ENCODE results near the gene TUBE1. TPM values are rescaled to one million over a fixed set of nuclear protein-coding genes. Genes with fewer than 3 reads are reported as not detected.
"Not testable (repeated sequence)": the region's sequence is repeated elsewhere in the genome, so short reads cannot be mapped to it uniquely, and the experiment has no call there.

The TUBE1 gene
- total RNA-seq, 1 experiment from 2014 or later = 42.5 TPM

DNA sequence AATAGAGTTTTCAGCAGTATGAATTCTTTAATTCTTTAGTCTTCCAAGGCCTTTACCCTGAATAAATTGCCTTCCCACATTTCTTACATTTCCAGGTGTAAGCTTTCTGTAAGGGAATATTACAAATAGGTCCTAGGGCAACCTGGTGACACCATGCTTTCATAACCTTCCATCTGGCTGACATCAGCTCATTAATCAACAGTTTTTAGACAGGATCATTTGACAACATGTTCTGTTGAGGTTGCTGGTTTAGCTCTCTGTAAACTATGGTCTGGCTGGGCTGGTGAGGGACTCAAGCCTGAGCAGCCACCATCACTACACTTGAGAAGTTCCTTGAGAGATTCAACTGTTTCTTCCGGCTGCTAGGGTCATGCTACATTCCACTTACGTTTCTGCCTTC is 19.3 kb upstream of the TUBE1 start:
- DNase-seq (ENCODE audit: low read depth, low spot score) = no peak
- H3K79me2 ChIP-seq (ENCODE audit: insufficient read depth, low read length) = no peaks in the 10 kb centered on the region
- no peaks in the 10 kb centered on the region for H4K20me1 ChIP-seq (ENCODE audit: insufficient read depth)
- BruUV-seq (replicated peaks) = no TSS peak
- no peak overlapping the region for H2AFZ ChIP-seq (ENCODE audit: low read depth, low read length, poor library complexity, severe bottlenecking)
- H3K27me3 ChIP-seq (ENCODE audit: insufficient read depth, low read length) = no peaks in the 10 kb centered on the region
- no peak for TF ChIP-seq SP1 (IDR thresholded peaks at IDR 0.05; ENCODE audit: low read depth)
- POLR2A ChIA-PET = no interaction called here
- no peaks in the 10 kb centered on the region for H3K36me3 ChIP-seq (ENCODE audit: control insufficient read depth in 1 of 2, insufficient read depth in 2 of 2, low read length in 2 of 2)
- H3K9me3 ChIP-seq (ENCODE audit: control insufficient read depth in 1 of 2, insufficient read depth in 1 of 2, low read depth in 1 of 2, low read length in 2 of 2) = no peaks in the 10 kb centered on the region
- no peaks in the 10 kb centered on the region for H3K4me1 ChIP-seq (ENCODE audit: control insufficient read depth in 1 of 2, insufficient read depth in 2 of 2, low read length in 2 of 2)
- CTCF ChIA-PET = no interaction called here
- H3K9me2 ChIP-seq (ENCODE audit: insufficient read depth) = no peaks in the 10 kb centered on the region
- no peak for ATAC-seq
- H3K9ac ChIP-seq (ENCODE audit: low read length) = no peak overlapping the region
- H3K4me3 ChIP-seq (replicated peaks in 1 of 2; ENCODE audit: low read depth in 1 of 2, low read length in 2 of 2) = no peak overlapping the region
- intact Hi-C loops (cut with micrococcal nuclease) = no loop called here
- H3K27ac ChIP-seq (ENCODE audit: low read depth, low read length) = no peak overlapping the region
- RAD21 ChIA-PET (ENCODE audit: low non-redundant PET in 1 of 2, low total read pairs in 2 of 2, uncharacterized antibody in 2 of 2, unreplicated experiment in 2 of 2) = no interaction called here
- no peak overlapping the region for H3K4me2 ChIP-seq (ENCODE audit: low read length)

DNA sequence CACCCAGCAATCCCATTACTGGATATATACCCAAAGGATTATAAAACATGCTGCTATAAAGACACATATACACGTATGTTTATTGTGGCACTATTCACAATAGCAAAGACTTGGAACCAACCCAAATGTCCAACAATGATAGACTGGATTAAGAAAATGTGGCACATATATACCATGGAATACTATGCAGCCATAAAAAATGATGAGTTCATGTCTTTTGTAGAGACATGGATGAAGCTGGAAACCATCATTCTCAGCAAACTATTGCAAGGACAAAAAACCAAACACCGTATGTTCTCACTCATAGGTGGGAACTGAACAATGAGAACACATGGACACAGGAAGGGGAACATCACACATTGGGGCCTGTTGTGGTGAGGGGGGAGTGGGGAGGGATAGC is 18.7 kb upstream of the TUBE1 start:
- H3K27me3 ChIP-seq (ENCODE audit: insufficient read depth, low read length); POLR2A ChIA-PET; H3K9ac ChIP-seq (ENCODE audit: low read length); ATAC-seq; CTCF ChIA-PET; H3K9me3 ChIP-seq (ENCODE audit: control insufficient read depth in 1 of 2, insufficient read depth in 1 of 2, low read depth in 1 of 2, low read length in 2 of 2); RAD21 ChIA-PET (ENCODE audit: low non-redundant PET in 1 of 2, low total read pairs in 2 of 2, uncharacterized antibody in 2 of 2, unreplicated experiment in 2 of 2); H3K4me2 ChIP-seq (ENCODE audit: low read length); DNase-seq (ENCODE audit: low read depth, low spot score); H3K79me2 ChIP-seq (ENCODE audit: insufficient read depth, low read length); H4K20me1 ChIP-seq (ENCODE audit: insufficient read depth); H2AFZ ChIP-seq (ENCODE audit: low read depth, low read length, poor library complexity, severe bottlenecking); H3K27ac ChIP-seq (ENCODE audit: low read depth, low read length); H3K9me2 ChIP-seq (ENCODE audit: insufficient read depth); H3K36me3 ChIP-seq (ENCODE audit: control insufficient read depth in 1 of 2, insufficient read depth in 2 of 2, low read length in 2 of 2); intact Hi-C loops (cut with micrococcal nuclease); BruUV-seq (replicated peaks); H3K4me1 ChIP-seq (ENCODE audit: control insufficient read depth in 1 of 2, insufficient read depth in 2 of 2, low read length in 2 of 2); H3K4me3 ChIP-seq (replicated peaks in 1 of 2; ENCODE audit: low read depth in 1 of 2, low read length in 2 of 2): not testable (repeated sequence)

DNA sequence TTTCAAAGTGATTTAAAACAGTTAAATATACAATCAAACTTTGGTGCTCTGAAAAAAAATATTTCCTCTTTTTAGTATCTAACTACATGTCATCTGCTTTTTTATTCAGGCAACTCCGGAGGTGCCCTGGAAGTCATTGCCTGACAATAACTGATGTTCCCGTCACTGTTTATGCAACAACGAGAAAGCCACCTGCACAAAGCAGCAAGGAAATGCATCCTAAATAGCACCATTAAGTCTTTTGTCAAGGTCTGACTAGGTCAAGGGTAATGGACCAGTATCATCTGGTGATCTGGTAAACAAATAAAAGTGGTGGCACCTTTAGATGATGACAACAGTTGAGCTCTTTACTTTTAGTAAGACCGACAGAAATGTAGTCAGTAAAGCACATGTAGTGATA is 13.3 kb upstream of the TUBE1 start:
- POLR2A ChIA-PET = no interaction called here
- RAD21 ChIA-PET (ENCODE audit: low non-redundant PET in 1 of 2, low total read pairs in 2 of 2, uncharacterized antibody in 2 of 2, unreplicated experiment in 2 of 2) = no interaction called here
- H3K9me2 ChIP-seq (ENCODE audit: insufficient read depth) = no peaks in the 10 kb centered on the region
- CTCF ChIA-PET = no interaction called here
- ATAC-seq = no peak
- no peaks in the 10 kb centered on the region for H3K4me1 ChIP-seq (ENCODE audit: control insufficient read depth in 1 of 2, insufficient read depth in 2 of 2, low read length in 2 of 2)
- H3K79me2 ChIP-seq (ENCODE audit: insufficient read depth, low read length) = no peaks in the 10 kb centered on the region
- no peak overlapping the region for H3K4me2 ChIP-seq (ENCODE audit: low read length)
- no peaks in the 10 kb centered on the region for H3K36me3 ChIP-seq (ENCODE audit: control insufficient read depth in 1 of 2, insufficient read depth in 2 of 2, low read length in 2 of 2)
- no peaks in the 10 kb centered on the region for H3K9me3 ChIP-seq (ENCODE audit: control insufficient read depth in 1 of 2, insufficient read depth in 1 of 2, low read depth in 1 of 2, low read length in 2 of 2)
- H3K27ac ChIP-seq (ENCODE audit: low read depth, low read length) = no peak overlapping the region
- no peak overlapping the region for H3K9ac ChIP-seq (ENCODE audit: low read length)
- no peak overlapping the region for H3K4me3 ChIP-seq (replicated peaks in 1 of 2; ENCODE audit: low read depth in 1 of 2, low read length in 2 of 2)
- intact Hi-C loops (cut with micrococcal nuclease) = no loop called here
- H3K27me3 ChIP-seq (ENCODE audit: insufficient read depth, low read length) = no peaks in the 10 kb centered on the region
- no peaks in the 10 kb centered on the region for H4K20me1 ChIP-seq (ENCODE audit: insufficient read depth)
- no TSS peak for BruUV-seq (replicated peaks)
- DNase-seq (ENCODE audit: low read depth, low spot score) = no peak
- no peak overlapping the region for H2AFZ ChIP-seq (ENCODE audit: low read depth, low read length, poor library complexity, severe bottlenecking)
- TF ChIP-seq RAD21 (IDR thresholded peaks at IDR 0.05; ENCODE audit: low read depth) (no peak), FOSL1 (IDR thresholded peaks at IDR 0.05; ENCODE audit: low read depth) (no peak), POLR2A (IDR thresholded peaks at IDR 0.05; ENCODE audit: borderline replicate concordance, extremely low read depth, insufficient read depth, insufficient read length) (no peak), JUND (IDR thresholded peaks at IDR 0.05) (no peak), POLR2AphosphoS5 (IDR thresholded peaks at IDR 0.05; ENCODE audit: low read depth, low read length) (no peak), SRF (IDR thresholded peaks at IDR 0.05; ENCODE audit: low read depth) (no peak), SP1 (IDR thresholded peaks at IDR 0.05; ENCODE audit: low read depth) (no peak)
- TF ChIP-seq, protein P1, sequence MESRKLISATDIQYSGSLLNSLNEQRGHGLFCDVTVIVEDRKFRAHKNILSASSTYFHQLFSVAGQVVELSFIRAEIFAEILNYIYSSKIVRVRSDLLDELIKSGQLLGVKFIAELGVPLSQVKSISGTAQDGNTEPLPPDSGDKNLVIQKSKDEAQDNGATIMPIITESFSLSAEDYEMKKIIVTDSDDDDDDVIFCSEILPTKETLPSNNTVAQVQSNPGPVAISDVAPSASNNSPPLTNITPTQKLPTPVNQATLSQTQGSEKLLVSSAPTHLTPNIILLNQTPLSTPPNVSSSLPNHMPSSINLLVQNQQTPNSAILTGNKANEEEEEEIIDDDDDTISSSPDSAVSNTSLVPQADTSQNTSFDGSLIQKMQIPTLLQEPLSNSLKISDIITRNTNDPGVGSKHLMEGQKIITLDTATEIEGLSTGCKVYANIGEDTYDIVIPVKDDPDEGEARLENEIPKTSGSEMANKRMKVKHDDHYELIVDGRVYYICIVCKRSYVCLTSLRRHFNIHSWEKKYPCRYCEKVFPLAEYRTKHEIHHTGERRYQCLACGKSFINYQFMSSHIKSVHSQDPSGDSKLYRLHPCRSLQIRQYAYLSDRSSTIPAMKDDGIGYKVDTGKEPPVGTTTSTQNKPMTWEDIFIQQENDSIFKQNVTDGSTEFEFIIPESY (IDR thresholded peaks at IDR 0.05; ENCODE audit: extremely low read depth, insufficient replicate concordance, low read length) = no peak
- TF ChIP-seq, protein P2, sequence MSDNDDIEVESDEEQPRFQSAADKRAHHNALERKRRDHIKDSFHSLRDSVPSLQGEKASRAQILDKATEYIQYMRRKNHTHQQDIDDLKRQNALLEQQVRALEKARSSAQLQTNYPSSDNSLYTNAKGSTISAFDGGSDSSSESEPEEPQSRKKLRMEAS (IDR thresholded peaks at IDR 0.05) = no peak
- TF ChIP-seq, protein P3, sequence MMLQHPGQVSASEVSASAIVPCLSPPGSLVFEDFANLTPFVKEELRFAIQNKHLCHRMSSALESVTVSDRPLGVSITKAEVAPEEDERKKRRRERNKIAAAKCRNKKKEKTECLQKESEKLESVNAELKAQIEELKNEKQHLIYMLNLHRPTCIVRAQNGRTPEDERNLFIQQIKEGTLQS (IDR thresholded peaks at IDR 0.05) = no peak

All from HCT116 (cell line).